Endodermal cell (in vitro differentiated cells): Measurements from ENCODE around the gene CYB5D1. TPM values are rescaled to one million over a fixed set of nuclear protein-coding genes. Genes with fewer than 3 reads are reported as not detected.
A peak's percentile ranks its signal among the peaks of the same experiment; 100 is the strongest.

Experiments
- DNase-seq: peaks from one replicate; pipeline ENCODE4 v3.0.0-alpha.2; 2017
- H3K27ac ChIP-seq: 2 replicates; pipeline ENCODE4 v1.5.1; 2013; ENCODE audit warnings: mild to moderate bottlenecking, low read depth, low read length, moderate library complexity
- H3K27me3 ChIP-seq: 2 replicates; pipeline ENCODE4 v1.6.1; 2013; ENCODE audit warnings: mild to moderate bottlenecking, low read length, moderate library complexity; ENCODE audit not compliant: insufficient read depth, control insufficient read depth, poor library complexity, severe bottlenecking
- H3K36me3 ChIP-seq: 2 replicates; pipeline ENCODE4 v1.7.0; 2013; ENCODE audit warnings: mild to moderate bottlenecking, low read length, moderate library complexity; ENCODE audit not compliant: control insufficient read depth, insufficient read depth
- H3K4me1 ChIP-seq: one replicate; pipeline ENCODE4 v1.7.0; 2013; ENCODE audit warnings: low read length; ENCODE audit not compliant: control insufficient read depth, insufficient read depth
- H3K4me3 ChIP-seq: 2 replicates; pipeline ENCODE4 v1.5.1; 2013; ENCODE audit warnings: mild to moderate bottlenecking, low read length, moderate library complexity
- H3K9ac ChIP-seq: 2 replicates; pipeline ENCODE4 v1.6.1; 2013; ENCODE audit warnings: mild to moderate bottlenecking, low read length, moderate library complexity; ENCODE audit not compliant: poor library complexity, severe bottlenecking; ENCODE audit errors: extremely low read depth
- H3K9me3 ChIP-seq: 2 replicates; pipeline ENCODE4 v1.6.1; 2013; ENCODE audit warnings: mild to moderate bottlenecking, low read length, moderate library complexity; ENCODE audit not compliant: control insufficient read depth
- H3K27ac Mint-ChIP-seq: 2 replicates; pipeline ENCODE4 v1.8.0; 2020; ENCODE audit warnings: mixed read lengths
- H3K27me3 Mint-ChIP-seq: 2 replicates; pipeline ENCODE4 v1.8.0; 2021; ENCODE audit warnings: mild to moderate bottlenecking, mixed read lengths; ENCODE audit not compliant: insufficient read depth
- H3K36me3 Mint-ChIP-seq: 2 replicates; pipeline ENCODE4 v1.8.0; 2020; ENCODE audit warnings: low read depth, mixed read lengths
- H3K4me1 Mint-ChIP-seq: 2 replicates; pipeline ENCODE4 v1.8.0; 2020; ENCODE audit warnings: mixed read lengths
- H3K4me3 Mint-ChIP-seq: 2 replicates; pipeline ENCODE4 v1.8.0; 2020; ENCODE audit warnings: mild to moderate bottlenecking, moderate library complexity, mixed read lengths
- H3K9me3 Mint-ChIP-seq: 2 replicates; pipeline ENCODE4 v1.8.0; 2020; ENCODE audit warnings: mild to moderate bottlenecking, mixed read lengths
- WGBS, 2 experiments: methylation state at CpG; one replicate each; pipeline versions ENCODE4 v1.1.5 to v1.1.7; 2013; ENCODE audit warnings: missing lambda C conversion rate in 2 of 2, mixed read lengths in 1 of 2; ENCODE audit not compliant: insufficient coverage in 1 of 2, insufficient read length in 1 of 2; 5-methylcytosine and 5-hydroxymethylcytosine counted together
- total RNA-seq, 2 donors: library from RNA; stranded (reverse); fragmentation: NEBNext Ultra II Directional in 1 of 2; extraction: Animal tissue kit (Norgen Biotek cat#: 25700) in 1 of 2; gene quantifications; 2 replicates in 1 of 2; 3 replicates in 1 of 2; pipeline ENCODE4 v1.2.1, GENCODE V29; 2021
- TF ChIP-seq, protein P1 (sequence below): fragments of 200-600 bp; sonication (generic); conservative IDR thresholded peaks from 2 replicates; pipeline ENCODE4 v1.5.0; 2021; ENCODE audit warnings: antibody characterized with exemption, mild to moderate bottlenecking

The CYB5D1 gene
- total RNA-seq, 2 donors from 2014 or later = 10.6 to 12.9 TPM

DNA sequence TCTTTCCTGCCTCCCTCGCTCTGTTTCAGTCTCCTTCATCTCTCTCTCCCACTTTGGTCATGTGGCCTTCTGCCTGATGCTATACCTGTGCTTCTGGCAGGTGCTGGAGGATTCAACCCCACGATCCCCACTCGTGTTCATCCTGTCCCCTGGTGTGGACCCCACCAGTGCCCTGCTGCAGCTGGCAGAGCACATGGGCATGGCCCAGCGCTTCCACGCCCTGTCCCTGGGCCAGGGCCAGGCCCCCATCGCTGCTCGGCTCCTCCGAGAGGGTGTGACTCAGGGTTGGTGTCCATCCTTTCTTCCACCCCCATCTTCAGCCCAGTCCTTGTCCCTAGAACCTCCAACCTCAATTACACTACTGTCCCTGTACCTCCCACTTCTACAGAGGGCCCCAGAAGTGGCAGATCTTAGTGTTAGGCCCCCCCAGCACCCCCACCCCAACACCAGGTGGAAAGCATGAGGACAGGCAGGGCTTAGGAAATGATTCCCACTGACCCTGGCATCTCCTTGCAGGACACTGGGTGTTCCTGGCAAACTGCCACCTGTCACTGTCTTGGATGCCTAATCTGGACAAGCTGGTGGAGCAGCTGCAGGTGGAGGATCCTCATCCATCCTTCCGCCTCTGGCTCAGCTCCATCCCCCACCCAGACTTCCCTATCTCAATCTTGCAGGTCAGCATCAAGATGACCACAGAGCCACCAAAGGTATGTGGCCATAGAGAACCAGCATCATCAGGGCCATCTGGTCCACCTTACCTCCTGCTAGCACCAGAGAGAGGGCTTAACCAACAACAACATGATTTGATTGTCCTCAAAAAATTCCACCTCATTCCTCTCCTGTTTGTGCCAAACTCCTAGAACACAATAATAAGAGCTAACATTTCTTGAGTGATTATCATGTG is 33.5 kb upstream of the CYB5D1 start:
- Mint-ChIP-seq H3K9me3 (no peaks in the 10 kb centered on the region), H3K4me3 (no peak overlapping the region), H3K36me3 (no peaks in the 10 kb centered on the region), H3K4me1 (peaks cover 12% of the 10 kb centered on the region), H3K27me3 (peaks cover 66% of the 10 kb centered on the region), H3K27ac (no peak overlapping the region)
- Histone ChIP-seq H3K4me3 (no peak overlapping the region), H3K4me1 (no peaks in the 10 kb centered on the region), H3K27ac (no peak overlapping the region), H3K36me3 (no peaks in the 10 kb centered on the region), H3K9me3 (no peaks in the 10 kb centered on the region), H3K27me3 (peaks cover 26% of the 10 kb centered on the region), H3K9ac (no peak overlapping the region)
- TF ChIP-seq, protein P1, sequence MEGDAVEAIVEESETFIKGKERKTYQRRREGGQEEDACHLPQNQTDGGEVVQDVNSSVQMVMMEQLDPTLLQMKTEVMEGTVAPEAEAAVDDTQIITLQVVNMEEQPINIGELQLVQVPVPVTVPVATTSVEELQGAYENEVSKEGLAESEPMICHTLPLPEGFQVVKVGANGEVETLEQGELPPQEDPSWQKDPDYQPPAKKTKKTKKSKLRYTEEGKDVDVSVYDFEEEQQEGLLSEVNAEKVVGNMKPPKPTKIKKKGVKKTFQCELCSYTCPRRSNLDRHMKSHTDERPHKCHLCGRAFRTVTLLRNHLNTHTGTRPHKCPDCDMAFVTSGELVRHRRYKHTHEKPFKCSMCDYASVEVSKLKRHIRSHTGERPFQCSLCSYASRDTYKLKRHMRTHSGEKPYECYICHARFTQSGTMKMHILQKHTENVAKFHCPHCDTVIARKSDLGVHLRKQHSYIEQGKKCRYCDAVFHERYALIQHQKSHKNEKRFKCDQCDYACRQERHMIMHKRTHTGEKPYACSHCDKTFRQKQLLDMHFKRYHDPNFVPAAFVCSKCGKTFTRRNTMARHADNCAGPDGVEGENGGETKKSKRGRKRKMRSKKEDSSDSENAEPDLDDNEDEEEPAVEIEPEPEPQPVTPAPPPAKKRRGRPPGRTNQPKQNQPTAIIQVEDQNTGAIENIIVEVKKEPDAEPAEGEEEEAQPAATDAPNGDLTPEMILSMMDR = no peak
- DNase-seq = peak; percentile 39
- 87 to 100% methylated on average over 3 to 9 of the region's 9 CpGs for WGBS, 2 experiments

DNA sequence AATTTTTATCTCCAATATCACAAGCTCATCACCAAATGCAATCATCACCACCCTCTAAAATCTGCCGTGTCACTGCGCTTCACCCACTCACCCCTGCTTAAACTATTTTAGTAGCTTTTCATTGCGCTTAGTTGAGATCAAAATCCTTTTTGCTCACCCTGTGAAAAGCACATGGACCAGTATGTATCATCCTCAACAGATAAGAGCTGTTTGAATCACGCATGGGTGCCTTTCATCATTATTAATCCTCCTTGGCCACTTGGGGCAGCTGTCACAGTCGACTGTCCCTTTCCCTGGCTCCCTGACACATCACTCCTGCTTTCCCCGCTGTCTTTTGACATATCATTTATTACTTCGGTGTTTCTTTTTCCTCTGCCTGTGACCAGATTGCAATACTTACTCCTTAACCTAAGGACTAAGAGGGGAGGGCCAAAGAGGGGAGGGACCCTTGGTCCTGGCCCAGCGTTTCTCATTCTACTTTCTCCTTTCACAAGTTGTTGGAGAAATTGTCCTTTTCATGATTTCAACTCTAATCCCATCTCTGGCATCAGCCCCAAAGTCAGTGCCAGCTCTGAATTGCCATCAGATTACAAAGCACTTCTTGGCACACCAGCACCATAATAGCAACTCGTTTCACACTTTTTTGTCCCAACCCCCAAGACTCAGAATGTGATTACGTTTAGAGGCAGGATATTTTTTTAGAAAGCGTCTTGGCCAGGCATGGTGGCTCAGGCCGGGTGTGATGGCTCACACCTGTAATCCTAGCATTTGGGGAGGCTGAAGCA is 32.4 kb upstream of the CYB5D1 start:
- Histone ChIP-seq H3K4me1 (no peaks in the 10 kb centered on the region), H3K9me3 (no peaks in the 10 kb centered on the region), H3K36me3 (no peaks in the 10 kb centered on the region), H3K4me3 (no peak overlapping the region), H3K27me3 (peaks cover 18% of the 10 kb centered on the region), H3K27ac (no peak overlapping the region), H3K9ac (no peak overlapping the region)
- Mint-ChIP-seq H3K27me3 (peaks cover 66% of the 10 kb centered on the region), H3K9me3 (no peaks in the 10 kb centered on the region), H3K27ac (no peak overlapping the region), H3K4me1 (peaks cover 12% of the 10 kb centered on the region), H3K4me3 (no peak overlapping the region), H3K36me3 (no peaks in the 10 kb centered on the region)
- 71 to 75% methylated on average over 9 to 12 of the region's 12 CpGs for WGBS, 2 experiments
- TF ChIP-seq, protein P1 = peak; percentile 44
- DNase-seq = peak; percentile 45

DNA sequence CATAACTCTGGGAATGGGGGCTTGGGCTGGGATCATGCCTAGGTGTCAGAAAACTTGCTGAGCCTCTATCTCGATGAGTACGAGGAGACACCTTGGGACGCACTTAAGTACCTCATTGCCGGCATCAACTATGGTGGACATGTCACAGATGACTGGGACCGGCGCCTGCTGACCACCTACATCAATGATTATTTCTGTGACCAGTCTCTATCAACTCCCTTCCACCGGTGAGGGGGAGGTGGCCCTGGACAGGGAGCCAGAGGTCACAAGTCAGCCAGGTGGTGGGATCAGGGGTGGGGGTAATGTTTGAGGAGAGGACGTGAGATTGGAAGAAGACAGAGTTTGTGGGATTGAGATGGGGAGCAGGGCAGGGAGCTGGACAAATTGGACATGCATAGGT is 27.2 kb upstream of the CYB5D1 start:
- Histone ChIP-seq H3K9ac (no peak overlapping the region), H3K4me1 (no peaks in the 10 kb centered on the region), H3K36me3 (no peaks in the 10 kb centered on the region), H3K27ac (no peak overlapping the region), H3K27me3 (peaks cover 46% of the 10 kb centered on the region), H3K4me3 (no peak overlapping the region), H3K9me3 (no peaks in the 10 kb centered on the region)
- WGBS, 2 experiments = 91 to 99% methylated on average over 6 to 8 of the region's 8 CpGs
- TF ChIP-seq, protein P1 = no peak
- H3K9me3 Mint-ChIP-seq = no peaks in the 10 kb centered on the region
- H3K27me3 Mint-ChIP-seq = peaks cover 66% of the 10 kb centered on the region
- H3K4me1 Mint-ChIP-seq = peaks cover 9% of the 10 kb centered on the region
- H3K27ac Mint-ChIP-seq = no peak overlapping the region
- no peak overlapping the region for H3K4me3 Mint-ChIP-seq
- no peak for DNase-seq
- no peaks in the 10 kb centered on the region for H3K36me3 Mint-ChIP-seq
